Suppressor macrophage (primary cell): ENCODE measurements around the gene NR0B1.

ENCODE experiments used
- DNase-seq, 4 experiments: peaks; one replicate each; pipeline ENCODE4 v3.0.0-alpha.2; 2020 to 2022
- total RNA-seq, 17 experiments: gene quantifications; one replicate each; lab custom pipeline; 2026; ENCODE audit warnings: mixed read lengths in 6 of 17, inconsistent platforms in 3 of 17; lab: John Stamatoyannopoulos, UW

Gene NR0B1, protein sequence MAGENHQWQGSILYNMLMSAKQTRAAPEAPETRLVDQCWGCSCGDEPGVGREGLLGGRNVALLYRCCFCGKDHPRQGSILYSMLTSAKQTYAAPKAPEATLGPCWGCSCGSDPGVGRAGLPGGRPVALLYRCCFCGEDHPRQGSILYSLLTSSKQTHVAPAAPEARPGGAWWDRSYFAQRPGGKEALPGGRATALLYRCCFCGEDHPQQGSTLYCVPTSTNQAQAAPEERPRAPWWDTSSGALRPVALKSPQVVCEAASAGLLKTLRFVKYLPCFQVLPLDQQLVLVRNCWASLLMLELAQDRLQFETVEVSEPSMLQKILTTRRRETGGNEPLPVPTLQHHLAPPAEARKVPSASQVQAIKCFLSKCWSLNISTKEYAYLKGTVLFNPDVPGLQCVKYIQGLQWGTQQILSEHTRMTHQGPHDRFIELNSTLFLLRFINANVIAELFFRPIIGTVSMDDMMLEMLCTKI
- 0 to 0.33 (median 0) reads per million in 17 experiments for total RNA-seq

DNA sequence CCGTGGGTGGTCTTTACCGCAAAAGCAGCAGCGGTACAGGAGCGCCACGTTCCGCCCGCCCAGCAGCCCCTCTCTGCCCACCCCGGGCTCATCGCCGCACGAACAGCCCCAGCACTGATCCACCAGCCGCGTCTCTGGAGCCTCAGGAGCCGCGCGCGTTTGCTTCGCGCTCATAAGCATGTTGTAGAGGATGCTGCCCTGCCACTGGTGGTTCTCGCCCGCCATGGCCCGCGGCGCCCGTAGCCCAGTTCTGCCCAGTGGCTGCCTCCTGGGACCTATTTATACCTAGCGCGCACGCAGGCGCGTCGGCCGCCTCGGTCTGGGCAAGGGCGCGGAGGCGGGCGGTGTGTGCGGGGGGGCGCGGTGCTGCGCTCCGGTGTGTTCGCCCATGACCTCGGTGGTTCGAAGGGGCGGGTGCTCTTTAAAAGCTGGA, at the start of gene NR0B1:
Gene NR0B1 (minus strand): TSS at position 252 of the 433 bp plus-strand sequence. CDS start 27 bp downstream, at position 225.
- no peak for DNase-seq

DNA sequence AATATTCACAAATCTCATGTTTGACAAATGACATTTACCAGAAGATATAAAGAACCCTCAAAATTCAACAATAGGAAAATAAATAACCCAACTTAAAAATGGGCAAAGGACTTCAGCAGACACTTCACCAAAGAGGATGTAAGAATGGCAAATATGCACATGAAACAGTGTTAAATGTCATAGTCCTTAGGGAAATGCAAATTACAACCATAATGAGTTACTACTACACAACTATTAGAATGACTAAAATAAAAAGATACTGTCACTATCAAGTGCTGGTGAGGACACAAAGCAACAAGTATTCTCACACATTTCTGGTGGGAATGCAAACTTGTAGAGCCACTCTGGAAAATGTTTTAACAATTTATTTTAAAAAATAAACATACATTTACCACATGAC, 40.8 kb upstream of the NR0B1 start:
- no peak for DNase-seq

DNA sequence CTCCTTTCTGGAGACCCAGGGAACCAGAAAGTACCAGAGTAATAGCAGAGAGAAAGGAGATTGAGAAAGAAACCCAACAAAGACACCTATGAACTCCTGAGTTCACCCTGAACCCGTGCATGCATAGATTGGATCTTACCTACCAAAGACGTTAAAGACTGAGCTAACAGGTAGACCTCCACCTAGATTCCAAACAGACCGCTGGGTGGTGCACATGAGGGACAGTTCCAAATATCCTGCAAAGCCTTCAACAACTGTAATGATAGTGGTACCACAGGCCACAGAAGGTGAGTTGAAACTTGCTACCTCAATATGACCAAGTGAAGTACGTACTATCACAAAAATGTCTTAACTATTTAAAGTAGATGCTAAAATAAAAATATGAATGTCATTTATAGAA, 34.0 kb upstream of the NR0B1 start:
- DNase-seq: no peak

DNA sequence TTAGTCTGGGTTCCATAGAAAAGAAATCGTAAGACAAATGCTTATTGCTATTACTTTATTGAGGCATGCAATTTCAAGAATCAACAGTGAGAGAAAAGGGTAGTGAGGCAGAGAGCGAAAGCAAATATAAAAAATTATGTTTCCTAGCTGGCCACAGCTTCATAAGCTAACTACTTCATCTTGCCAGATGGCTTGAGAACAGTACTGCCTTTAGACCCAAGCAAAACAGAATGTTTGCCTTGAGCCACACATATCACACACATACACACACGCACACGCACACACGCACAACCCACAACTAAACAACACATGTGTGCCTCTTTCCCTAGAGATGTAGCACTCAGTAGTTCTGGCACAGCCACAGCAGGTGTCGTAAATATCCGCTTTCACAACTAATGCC, 31.6 kb upstream of the NR0B1 start:
- DNase-seq: no peak

DNA sequence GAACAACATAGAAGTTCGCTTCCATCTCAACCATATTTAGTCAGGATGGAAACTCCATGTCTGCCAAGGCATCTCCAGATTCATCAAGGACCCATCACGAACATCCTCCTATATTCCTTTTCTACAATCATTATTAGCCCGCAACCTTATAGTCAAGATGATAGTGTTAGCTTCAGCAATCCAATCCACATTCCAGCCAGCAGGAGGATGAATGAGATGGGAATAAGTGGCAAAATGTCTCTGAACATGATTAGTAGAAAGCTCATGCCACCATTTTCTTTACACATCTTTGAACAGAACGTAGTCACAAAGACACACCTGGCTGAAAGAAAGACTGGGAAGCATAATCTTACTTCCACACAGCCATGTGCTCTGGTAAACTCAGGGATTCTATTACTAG, 18.6 kb upstream of the NR0B1 start:
- DNase-seq: no peak

DNA sequence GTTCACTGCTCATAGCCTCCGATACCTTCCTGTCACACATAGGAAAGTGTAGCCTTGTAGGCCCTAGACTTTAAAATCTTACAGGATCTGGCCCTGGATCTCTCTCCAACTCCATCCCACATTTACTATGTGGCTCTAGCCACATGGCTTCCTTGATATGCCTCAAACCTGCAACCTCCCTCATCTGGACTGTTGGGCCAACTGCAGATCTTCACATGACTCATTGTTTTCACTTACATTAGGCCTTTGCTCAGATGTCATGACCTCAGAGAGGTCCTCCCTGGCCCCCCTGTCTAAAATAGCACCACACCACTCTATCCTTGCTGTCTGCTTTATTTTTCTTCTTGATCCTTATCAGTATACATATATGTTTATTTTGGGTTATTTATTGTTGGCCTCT, 8.1 kb upstream of the NR0B1 start:
- no peak for DNase-seq

DNA sequence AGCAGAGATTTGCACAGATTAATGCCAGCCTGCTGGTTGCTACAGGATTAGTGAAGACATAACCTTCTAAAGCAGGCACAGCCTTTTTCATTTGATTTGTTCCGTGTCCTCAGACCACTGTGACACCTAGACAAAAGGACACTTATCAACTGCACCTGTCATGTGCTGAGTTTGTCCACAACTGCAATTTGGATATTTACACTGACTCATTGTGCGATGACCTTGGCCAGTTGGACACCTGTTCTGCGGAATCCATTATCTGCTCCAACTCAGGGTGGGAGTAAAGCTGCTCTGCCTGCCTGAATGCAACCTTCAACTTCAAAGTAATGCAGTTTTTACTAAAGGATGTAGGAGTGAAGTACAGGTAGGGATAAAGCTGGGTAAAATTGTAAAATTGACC, 4.1 kb upstream of the NR0B1 start:
- no peak for DNase-seq

DNA sequence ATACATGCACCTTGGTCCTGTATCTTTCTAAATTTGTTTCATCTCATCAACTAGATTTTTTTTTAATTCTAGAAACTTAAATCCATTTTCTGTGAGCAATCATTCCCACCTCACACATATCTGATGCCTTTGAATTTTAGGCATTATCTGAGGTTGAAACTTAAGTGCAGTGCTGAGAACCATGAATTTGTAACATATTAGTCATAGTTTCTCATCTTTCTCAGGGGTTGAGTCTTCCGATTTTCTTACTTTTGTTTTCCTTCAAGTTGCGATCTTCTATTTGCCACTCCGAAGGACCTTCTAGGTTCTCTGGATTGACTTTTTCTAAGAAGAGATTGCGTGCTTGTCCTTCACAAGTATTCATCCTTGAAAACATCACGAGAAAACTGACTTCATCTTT, 3.7 kb upstream of the NR0B1 start:
- no peak for DNase-seq

DNA sequence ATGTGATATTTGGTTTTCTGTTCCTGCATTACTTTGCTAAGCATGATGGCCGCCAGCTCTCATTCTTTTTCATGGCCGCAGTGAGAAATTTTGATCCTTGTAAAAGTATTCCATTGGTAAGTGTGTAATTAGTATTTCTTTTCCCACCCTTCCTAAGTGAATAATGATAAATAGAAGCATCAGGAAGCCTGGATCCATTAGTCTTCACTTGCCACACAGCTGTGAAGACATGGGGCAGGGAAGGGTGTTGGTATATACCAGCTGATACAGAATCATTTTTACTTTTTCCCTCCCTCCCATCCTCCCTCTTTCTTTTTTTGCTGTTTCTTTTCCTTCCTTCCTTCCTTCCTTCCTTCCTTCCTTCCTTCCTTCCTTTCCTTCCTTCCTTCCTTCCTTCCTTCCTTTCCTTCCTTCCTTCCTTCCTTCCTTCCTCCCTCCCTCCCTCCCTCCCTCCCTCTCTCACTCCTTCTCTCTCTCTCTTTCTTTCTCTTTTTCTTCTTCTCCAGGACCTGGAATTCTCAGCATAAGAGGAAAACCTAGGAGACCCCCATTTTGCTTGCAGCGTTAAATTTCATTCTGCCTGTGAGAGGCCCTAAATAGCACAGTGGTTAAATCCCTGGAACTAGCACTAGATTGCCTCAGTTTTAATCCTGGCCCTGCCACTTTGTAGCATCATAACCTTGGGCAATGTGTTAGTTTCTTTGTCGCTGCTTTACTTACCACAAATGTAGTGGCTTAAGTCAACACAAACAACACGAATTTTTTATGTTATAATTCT, 1.4 kb upstream of the NR0B1 start:
- DNase-seq: no peak

DNA sequence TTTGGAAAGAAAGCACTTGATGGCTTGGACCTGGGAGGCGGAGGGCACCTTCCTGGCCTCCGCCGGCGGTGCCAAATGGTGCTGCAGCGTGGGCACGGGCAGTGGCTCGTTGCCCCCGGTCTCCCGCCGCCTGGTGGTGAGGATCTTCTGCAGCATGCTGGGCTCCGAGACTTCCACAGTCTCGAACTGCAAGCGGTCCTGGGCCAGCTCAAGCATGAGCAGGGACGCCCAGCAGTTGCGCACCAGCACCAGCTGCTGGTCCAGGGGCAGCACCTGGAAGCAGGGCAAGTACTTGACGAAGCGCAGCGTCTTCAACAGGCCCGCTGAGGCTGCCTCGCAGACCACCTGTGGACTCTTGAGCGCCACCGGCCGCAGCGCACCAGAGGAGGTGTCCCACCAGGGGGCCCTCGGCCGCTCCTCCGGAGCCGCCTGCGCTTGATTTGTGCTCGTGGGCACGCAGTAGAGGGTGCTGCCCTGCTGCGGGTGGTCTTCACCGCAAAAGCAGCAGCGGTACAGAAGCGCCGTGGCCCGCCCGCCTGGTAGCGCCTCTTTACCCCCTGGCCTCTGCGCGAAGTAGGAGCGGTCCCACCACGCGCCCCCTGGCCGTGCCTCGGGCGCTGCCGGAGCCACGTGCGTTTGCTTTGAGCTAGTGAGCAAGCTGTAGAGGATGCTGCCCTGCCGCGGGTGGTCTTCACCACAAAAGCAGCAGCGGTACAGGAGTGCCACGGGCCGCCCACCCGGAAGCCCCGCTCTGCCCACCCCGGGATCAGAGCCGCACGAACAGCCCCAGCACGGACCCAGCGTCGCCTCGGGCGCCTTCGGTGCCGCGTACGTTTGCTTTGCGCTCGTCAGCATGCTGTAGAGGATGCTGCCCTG, 689 bp downstream of the NR0B1 start:
- DNase-seq: peak; percentile 1 to 41 (median 8)

DNA sequence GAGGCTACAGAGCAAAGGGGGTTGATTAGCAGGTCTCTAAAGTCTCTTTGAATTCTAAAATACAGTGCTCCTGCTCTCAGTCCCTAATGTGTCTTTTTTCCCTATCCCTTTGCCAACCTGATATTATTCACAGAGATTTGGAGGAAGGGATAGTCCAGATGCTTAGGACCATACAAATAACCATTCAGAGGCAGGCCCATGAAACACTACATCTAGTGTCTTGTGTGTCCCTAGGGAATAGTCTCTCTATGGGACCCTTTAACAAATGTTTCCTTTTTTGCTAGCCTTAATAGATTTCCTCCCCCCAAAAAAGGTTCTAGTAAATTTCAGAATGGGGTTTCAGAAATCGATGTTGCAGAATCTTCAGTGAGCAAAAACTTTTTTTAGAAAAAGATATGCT, 1.7 kb downstream of the NR0B1 start:
- DNase-seq: no peak

DNA sequence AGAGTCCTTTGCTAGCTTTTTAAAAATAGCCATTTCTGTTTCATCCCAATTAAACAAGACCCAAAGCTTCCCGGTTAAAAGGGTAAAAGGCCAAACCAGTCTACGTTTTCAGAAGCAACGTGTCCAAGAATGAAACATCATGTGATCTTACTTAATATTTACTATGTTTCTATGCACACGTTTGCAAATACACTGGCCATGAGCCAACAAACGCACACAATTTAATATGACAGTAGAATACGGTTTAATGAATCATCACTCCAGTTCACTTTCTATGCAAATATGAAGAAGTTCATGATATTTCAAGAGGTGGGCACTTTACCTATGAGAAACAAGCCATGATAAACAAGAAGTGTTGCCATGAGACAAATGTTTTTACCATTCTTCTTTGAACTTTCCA, 4.3 kb downstream of the NR0B1 start:
- DNase-seq: no peak

DNA sequence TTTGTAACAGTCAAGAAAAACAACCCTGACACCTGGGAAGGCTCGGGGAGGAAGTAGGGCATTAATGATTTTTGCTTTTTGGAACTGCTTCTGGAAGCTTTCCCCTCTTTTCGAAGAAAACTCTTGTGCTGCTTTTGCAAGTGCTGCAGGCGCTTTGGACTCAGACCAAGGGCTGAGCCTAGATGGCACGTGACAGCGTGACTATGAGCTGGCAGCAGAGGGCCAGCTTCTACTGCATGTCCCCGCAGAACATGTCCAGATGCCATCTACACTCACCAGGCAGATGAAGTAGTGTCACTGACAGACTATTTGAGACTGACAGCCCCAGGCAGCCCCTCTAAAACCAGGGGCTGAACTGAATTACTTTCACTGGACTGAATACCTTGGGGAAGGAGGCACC, 6.2 kb downstream of the NR0B1 start:
- DNase-seq: peak in 1 of 4 experiments; percentile 20

DNA sequence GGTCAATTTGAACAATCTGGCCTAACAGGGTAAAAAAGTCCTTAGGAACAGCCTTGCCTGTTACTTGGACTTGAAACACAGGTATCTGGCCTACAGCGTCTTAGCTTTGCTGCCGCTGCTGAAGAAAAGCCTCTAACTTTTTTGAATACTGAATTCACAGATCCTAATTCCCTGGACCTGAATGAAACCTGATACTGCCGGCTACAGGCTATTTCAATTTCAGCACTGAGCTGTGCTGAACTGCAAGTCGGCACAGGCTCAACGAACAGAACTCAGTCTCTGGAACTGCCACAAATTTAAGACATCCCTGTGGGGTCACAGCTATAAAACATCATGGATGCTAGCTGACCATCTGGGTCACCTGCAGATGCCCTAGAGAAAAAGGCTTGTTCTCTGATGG, 7.2 kb downstream of the NR0B1 start:
- DNase-seq: no peak

DNA sequence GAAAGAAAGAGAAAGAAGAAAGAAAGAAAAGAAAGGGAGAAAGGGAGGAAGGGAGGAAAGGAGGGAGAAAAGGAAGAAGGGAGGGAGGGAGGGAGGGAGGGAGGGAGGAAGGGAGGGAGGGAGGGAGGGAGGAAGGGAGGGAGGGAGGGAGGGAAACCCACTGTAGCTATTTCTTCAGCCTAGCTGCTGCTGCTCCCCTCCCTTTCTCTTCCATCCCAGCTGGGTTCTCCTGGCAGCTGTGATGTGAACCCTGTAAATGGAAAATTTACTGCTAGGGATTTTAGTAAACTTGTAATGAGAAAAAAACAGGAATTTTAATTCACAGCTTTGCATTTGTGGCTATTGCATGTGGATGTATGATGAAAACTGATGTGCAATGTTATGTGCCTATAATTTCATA, 8.0 kb downstream of the NR0B1 start:
- no peak for DNase-seq

DNA sequence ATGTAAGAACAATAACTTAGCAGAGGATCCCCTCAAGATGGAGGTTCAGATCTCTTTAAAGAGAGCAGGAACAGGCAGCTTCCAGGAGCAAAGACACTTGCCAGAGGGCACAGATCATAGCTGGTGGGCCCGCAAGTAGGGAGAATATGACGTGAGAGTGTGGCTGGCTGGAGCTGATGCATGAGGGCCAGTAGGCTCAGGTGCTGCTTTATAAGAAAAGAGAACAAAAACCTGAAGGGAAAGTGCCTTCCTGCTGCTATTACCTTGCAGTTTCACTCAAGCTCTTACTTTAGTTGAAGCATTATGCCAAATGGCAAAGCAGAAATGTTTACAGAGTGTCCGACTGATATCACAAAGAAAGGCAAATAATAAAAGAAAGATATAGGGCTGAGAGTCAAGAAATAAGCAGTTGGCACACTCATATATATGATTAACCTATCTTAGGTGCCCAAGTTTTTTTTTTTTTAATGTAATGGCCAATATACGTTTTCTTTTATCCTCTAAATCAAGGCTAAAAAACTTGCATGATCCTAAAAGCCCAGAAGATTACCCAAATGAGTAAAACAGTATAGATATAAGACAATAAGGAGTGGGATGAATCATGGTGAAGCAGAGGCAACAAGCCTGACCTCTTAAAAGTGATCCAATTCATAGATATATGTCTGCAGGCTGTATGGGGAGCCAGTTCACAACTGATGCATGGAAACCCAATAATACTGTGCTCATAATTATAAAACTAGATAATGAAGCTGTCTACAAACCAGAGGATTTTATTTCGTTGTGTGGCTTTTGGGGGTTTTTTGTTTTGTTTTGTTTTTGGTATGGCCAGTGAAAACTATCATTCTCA, 12.6 kb downstream of the NR0B1 start:
- no peak for DNase-seq

DNA sequence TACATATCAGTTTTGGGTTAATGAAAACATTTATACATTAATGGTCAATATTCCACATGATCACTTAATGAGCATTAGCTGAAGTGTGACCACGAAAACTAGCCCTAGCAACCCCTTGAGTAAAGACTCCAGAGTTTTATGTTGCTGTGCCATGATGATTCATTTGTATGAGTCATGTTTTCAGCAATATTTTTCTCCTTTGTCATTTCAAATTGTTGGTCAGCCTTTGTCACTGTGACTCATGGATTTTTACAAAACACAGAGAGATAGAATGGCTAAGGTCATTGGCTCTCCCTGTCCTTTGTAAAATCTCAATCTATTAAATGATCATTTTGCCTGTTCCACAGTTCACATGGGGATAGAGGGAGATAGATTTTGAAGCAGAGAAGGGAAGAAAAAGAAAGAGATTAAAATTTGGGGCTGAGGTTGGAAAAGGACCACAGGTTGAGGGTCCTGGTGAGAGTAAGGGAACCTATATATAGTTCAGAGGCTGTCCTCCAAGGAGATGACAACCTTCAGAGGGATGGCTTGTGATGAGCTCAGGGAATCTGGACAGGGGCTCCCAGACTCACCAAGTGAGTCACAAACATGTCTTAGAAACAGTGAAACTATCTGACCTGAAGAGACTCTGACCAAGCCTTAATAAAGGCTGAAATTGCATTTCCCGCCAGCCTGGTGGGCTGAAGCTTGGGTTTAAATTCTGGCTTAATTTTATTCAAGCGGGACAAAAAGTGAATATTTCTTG, 25.6 kb downstream of the NR0B1 start:
- peak; percentile 19 to 72 (median 50) for DNase-seq

DNA sequence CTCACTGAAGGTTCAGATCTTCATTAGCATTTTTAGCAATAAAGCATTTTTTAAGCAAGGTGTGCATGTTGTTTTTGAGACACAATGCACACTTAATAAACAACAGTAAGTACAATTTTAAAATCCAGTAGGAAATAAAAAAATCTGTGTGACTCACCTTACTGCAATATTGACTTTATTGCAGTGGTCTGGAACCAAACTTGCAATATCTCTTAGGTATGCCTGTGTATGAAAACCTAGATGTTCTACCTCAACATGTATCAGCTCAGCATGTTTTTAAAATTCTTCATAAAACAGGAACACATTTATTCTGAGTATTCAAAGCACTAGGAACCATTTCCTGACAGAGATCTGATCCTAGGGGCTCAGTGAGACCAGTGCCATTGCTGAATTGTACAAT, 26.7 kb downstream of the NR0B1 start:
- DNase-seq: no peak

DNA sequence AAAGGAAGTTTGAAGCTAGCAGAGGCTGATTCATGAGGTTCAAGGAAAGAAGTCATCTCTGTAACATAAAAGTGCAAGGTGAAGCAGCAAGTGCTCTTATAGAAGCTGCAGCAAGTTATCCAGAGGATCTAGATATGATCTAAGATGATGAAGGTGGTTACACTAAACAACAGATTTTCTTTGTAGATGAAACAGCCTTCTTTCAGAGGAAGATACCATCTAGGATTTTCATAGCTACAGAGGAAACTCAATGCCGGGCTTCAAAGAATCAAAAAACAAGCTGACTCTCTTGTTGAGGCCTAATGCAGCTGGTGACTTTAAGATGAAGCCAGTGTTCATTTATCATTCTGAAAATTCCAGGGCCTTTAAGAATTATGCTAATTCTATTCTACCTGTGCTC, 28.8 kb downstream of the NR0B1 start:
- no peak for DNase-seq

DNA sequence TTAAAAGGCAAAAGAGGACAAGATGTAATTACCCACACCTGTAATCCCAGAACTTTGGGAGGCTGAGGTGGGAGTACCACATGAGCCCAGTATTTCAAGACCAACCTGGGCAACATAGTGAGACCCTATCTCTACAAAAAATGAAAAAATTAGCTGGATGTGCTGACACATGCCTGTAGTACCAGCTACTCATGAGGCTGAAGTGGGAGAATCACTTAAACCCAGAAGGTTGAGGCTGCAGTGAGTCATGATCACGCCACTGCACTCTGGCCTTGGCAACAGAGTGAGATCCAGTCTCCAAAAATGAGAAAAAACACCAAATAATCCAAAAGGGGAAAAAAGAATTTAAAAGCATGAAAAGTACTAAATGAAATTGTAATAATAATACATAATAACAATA, 30.8 kb downstream of the NR0B1 start:
- DNase-seq: peak; percentile 23 to 52 (median 47)

DNA sequence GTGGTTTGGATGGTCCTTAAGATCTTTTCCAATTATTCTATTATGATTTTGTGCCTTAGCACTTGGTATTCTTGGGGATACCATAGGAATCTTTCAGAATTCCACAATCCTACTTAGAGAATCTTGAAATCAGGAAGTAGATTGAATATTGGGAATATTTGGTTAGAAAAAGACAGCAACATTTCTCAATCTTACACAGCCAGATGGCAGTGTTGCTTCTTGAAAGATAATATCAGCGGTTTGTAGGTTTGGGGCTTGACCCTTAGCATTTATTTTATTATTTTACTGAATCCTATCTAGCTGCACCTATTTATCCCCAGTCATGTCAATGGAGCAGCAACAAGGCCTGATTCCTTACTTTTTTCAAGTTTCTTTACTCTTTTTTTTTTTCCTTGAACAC, 33.7 kb downstream of the NR0B1 start:
- DNase-seq: peak in 3 of 4 experiments; percentile 5 to 38 (median 21)
